Activated gamma-delta T cell treated with Interleukin-2 at 50 U/mL for 16 hours (primary cell): Measurements from ENCODE around the gene CYP4B1.
"Not testable (repeated sequence)": the region's sequence is repeated elsewhere in the genome, so short reads cannot be mapped to it uniquely, and the experiment has no call there.

Experiments
- DNase-seq: peaks from one replicate; pipeline ENCODE4 v3.0.0-alpha.2; 2020

CYP4B1 gene

GRCh38 chr1:46798810-46799209, at the start of gene CYP4B1:
CYP4B1 (plus strand) TSS chr1:46799046; CDS start chr1:46799082, 36 bp downstream.
- DNase-seq, result no peak

- no peak for DNase-seq
Measured at GRCh38 chr1:46749404-46749803, 49.4 kb upstream of the CYP4B1 start.

DNA sequence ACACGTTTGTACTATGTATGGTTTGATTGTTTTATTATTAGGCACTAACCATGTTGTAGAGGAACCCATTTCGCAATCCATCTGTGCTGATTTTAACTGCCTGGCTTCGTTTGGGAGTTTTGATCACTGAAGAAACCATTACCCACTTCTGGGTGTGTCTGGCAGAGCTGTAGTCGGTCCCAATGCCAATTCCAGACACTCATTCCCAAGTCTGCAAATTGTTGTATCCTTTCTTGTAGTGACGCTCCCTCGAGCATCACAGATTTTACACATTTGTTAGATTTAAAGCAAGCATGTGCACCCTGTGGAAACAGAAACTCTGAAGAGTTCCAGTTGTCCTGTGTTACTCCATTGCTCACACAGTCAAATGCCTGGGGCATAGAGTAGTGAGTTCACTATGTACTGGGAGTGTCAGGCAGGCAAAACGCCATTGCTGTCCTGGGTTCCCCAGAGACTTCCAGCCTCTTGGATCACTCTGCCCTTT, 48.9 kb upstream of the CYP4B1 start:
- DNase-seq, result no peak

DNA sequence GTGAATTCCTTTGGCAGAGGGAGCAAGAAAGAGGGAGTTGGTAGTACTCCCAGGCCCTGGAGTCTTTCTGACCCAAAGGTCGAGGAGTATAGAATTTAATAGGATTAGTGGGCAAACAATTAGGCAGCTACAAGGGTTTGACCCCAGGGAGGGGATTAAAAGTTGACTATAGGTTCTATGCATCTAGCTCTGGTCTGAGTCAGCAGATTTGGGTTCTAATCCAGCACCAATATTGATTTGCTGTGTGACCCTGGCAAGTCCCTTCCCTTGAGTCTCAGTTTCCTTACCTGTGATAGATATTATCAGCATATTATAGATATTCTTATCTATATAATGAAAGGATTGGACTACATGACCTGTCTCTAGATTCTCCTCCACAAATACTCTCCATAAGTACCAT, 44.9 kb upstream of the CYP4B1 start:
- DNase-seq, result no peak

GRCh38 chr1:46754707-46755106, 44.1 kb upstream of the CYP4B1 start:
- DNase-seq, result not testable (repeated sequence)

GRCh38 chr1:46755121-46755520, 43.7 kb upstream of the CYP4B1 start:
- no peak for DNase-seq

- no peak for DNase-seq
Measured at GRCh38 chr1:46757247-46757955, 41.4 kb upstream of the CYP4B1 start.

- DNase-seq, result no peak
Measured at GRCh38 chr1:46757956-46758528, 40.8 kb upstream of the CYP4B1 start.

DNA sequence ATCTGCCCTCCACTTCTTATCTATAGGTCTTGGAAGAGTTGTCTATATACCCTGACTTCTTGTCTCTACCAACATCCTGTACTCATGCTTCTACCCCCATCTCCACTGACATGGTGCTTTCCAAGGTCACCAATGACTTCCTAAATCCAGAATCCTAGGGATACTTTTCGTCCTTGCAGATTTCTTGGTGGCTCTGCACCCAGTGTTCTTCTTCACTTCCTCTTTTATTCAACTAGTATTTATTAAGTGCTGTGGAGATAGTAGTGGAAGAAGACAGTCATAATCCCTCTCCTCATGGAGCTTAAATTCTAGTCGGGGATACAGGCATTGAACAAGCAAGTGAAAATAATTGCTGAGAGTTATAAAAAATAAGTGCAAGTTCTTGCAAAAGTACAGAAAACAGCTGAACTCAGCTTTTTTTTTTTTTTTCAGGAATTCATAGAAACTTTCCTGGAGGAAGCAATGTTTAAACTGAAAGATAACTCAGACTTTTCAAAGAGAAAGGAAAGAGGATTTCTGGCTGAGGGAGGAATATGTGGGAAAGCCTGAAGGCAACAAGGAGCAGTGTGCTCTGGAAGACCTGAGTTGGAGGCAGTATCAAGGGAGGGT, 38.2 kb upstream of the CYP4B1 start:
- DNase-seq, result no peak

- no peak for DNase-seq
Measured at GRCh38 chr1:46761740-46762139, 37.1 kb upstream of the CYP4B1 start.

DNA sequence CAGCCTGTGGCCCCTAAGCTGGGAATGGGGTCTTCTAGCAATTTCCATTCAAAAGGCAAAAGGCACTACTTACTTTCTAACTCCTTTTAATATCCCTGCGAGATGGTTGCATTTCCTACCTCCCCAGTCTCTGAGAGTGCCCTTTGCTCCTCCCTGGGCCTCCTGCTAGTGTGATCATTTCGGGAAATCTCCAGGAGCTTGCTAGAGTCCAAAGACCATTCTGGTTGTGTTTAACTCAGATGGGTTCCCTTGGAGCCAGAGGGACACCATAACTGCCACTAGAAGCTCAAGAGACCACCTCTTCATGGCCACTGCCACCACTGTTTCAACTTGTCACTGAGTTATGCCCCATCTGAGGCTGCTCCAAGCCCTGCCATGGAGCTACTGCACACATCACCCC, 34.4 kb upstream of the CYP4B1 start:
- DNase-seq, result no peak

DNA sequence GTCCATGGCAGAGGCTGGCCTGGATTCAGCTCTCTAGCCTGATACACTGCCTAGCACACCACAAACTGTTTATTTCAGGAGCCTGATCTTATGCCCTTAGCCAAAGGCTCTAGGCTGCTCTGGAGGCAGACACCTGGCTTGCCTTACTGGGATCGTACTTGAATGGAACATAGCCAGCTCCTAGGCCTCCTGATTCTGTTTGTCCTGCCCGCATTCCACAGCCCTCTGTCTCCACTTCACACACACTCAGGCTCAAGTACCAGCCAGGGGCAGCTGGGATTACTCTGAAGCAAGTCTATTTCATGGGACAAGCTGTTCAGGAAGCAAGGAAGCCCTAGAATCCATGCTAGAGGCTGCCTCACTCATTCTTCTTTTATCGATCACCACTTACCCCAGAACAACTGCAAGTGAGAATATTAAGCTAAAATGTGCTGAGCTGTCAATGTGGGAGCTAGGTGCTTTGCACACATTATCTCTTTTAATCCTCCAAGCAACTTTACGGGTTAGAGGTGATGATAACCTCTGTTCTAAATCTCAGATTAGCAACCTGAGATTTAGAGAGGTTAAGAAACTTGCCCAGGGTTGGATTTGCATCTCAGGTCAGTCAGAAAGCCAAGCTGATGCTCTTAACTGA, 31.1 kb upstream of the CYP4B1 start:
- no peak for DNase-seq

GRCh38 chr1:46768445-46768844, 30.4 kb upstream of the CYP4B1 start:
- DNase-seq, result no peak

GRCh38 chr1:46769028-46769740, 29.7 kb upstream of the CYP4B1 start:
- DNase-seq, result no peak

GRCh38 chr1:46770541-46770940, 28.3 kb upstream of the CYP4B1 start:
- DNase-seq, result no peak

- DNase-seq, result no peak
Measured at GRCh38 chr1:46772571-46772970, 26.3 kb upstream of the CYP4B1 start.

GRCh38 chr1:46774297-46774696, 24.5 kb upstream of the CYP4B1 start:
- no peak for DNase-seq

- not testable (repeated sequence) for DNase-seq
Measured at GRCh38 chr1:46778456-46778855, 20.4 kb upstream of the CYP4B1 start.

GRCh38 chr1:46784666-46785065, 14.2 kb upstream of the CYP4B1 start:
- no peak for DNase-seq

DNA sequence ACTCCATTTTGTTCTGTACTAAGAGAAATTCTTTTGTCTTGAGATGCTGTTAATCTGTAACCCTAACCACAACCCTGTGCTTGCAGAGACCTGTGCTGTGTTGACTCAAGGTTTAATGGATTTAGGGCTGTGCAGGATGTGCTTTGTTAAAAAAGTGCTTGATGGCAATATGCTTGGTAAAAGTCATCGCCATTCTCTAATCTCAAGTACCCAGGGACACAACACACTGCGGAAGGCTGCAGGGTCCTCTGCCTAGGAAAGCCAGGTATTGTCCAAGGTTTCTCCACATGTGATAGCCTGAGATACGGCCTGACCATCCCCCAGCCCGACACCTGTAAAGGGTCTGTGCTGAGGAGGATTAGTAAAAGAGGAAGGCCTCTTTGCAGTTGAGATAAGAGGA, 10.2 kb upstream of the CYP4B1 start:
- DNase-seq, result not testable (repeated sequence)

GRCh38 chr1:46790446-46791101, 8.3 kb upstream of the CYP4B1 start:
- no peak for DNase-seq

GRCh38 chr1:46793126-46793525, 5.7 kb upstream of the CYP4B1 start:
- DNase-seq, result no peak
